ENCODE results near the gene NXPH3.
A peak's percentile ranks its signal among the peaks of the same experiment; 100 is the strongest.

NXPH3 gene

GRCh38 chr17:49545806-49546545, 29.7 kb upstream of the NXPH3 start:
- TF ChIP-seq CTCF (IDR thresholded peaks at IDR 0.05; ENCODE audit: low read depth, low read length, missing control alignments) = no peak
- no peak overlapping the region for H3K4me3 ChIP-seq (replicated peaks; ENCODE audit: low read depth, low read length)
- DNase-seq (ENCODE audit: extremely low read depth, low read depth) = no peak

GRCh38 chr17:49546546-49547535, 28.8 kb upstream of the NXPH3 start:
- no peak for TF ChIP-seq CTCF (IDR thresholded peaks at IDR 0.05; ENCODE audit: low read depth, low read length, missing control alignments)
- no peak overlapping the region for H3K4me3 ChIP-seq (replicated peaks; ENCODE audit: low read depth, low read length)
- DNase-seq (ENCODE audit: extremely low read depth, low read depth) = no peak

- TF ChIP-seq CTCF (IDR thresholded peaks at IDR 0.05; ENCODE audit: low read depth, low read length, missing control alignments) = no peak
- no peak for DNase-seq (ENCODE audit: extremely low read depth, low read depth)
- no peak overlapping the region for H3K4me3 ChIP-seq (replicated peaks; ENCODE audit: low read depth, low read length)
Measured at GRCh38 chr17:49547566-49547965, 28.1 kb upstream of the NXPH3 start.

- DNase-seq (ENCODE audit: extremely low read depth, low read depth) = no peak
- TF ChIP-seq CTCF (IDR thresholded peaks at IDR 0.05; ENCODE audit: low read depth, low read length, missing control alignments) = no peak
- no peak overlapping the region for H3K4me3 ChIP-seq (replicated peaks; ENCODE audit: low read depth, low read length)
Measured at GRCh38 chr17:49548051-49548505, 27.6 kb upstream of the NXPH3 start.

- peak; percentile 76 for TF ChIP-seq CTCF (IDR thresholded peaks at IDR 0.05; ENCODE audit: low read depth, low read length, missing control alignments)
- DNase-seq (ENCODE audit: extremely low read depth, low read depth) = no peak
- H3K4me3 ChIP-seq (replicated peaks; ENCODE audit: low read depth, low read length) = no peak overlapping the region
Measured at GRCh38 chr17:49548506-49549310, 27.0 kb upstream of the NXPH3 start.

GRCh38 chr17:49549311-49549605, 26.4 kb upstream of the NXPH3 start:
- no peak for TF ChIP-seq CTCF (IDR thresholded peaks at IDR 0.05; ENCODE audit: low read depth, low read length, missing control alignments)
- no peak overlapping the region for H3K4me3 ChIP-seq (replicated peaks; ENCODE audit: low read depth, low read length)
- DNase-seq (ENCODE audit: extremely low read depth, low read depth) = no peak

Measured in HFF-Myc (cell line).